ENCODE results near the gene DNAH17.

The DNAH17 gene

GRCh38 chr17:78571329-78571728 is 5.9 kb downstream of the DNAH17 start:
- no peak overlapping the region for H3K4me3 ChIP-seq (ENCODE audit: low read depth, low read length)
- no peaks in the 10 kb centered on the region; the same call in 1 of the 2 replicates for H3K27me3 ChIP-seq (ENCODE audit: control insufficient read depth, insufficient read depth, low read length)
- no peak overlapping the region for H3K27ac ChIP-seq (ENCODE audit: low read depth, low read length)
- no peaks in the 10 kb centered on the region for H3K9me3 ChIP-seq (ENCODE audit: control insufficient read depth, insufficient read depth, low read depth, low read length)
- no peak overlapping the region for H3K9ac ChIP-seq (ENCODE audit: low read length)
- no peaks in the 10 kb centered on the region for H3K36me3 ChIP-seq (ENCODE audit: control insufficient read depth, insufficient read depth, low read length)
- no peaks in the 10 kb centered on the region for H3K4me1 ChIP-seq (ENCODE audit: control insufficient read depth, insufficient read depth, low read length)

DNA sequence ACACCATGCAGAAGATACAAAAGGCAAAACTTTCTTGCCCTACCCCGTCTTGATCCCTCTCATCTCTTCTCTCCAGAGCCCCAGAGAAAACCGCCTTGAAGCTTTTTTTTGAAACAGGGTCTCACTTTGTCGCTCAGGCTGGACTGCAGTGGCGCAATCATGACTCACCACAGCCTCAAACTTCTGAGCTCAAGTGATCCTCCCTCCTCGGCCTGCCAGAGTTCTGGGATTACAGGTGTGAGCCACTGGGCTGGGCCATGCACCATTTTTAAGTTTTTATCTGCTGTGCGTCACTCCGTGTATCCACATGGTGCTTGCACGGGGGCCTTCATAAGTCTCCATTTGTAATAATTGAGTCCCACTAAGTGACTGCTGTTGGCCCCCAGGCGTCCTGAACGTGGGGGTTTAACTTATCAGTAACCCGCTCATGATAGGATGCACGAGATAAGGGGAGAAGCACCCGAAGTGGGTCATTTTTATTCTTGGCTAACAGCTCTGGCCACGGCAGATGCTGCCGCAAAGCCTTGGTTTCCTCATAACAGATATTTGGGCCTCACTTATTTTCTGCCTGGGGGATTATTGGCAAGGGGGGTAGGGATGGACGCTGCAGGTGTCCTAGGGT is 8.6 kb downstream of the DNAH17 start:
- Histone ChIP-seq H3K4me1 (ENCODE audit: control insufficient read depth, insufficient read depth, low read length) (no peaks in the 10 kb centered on the region), H3K27ac (ENCODE audit: low read depth, low read length) (no peak overlapping the region), H3K9ac (ENCODE audit: low read length) (no peak overlapping the region), H3K36me3 (ENCODE audit: control insufficient read depth, insufficient read depth, low read length) (no peaks in the 10 kb centered on the region), H3K27me3 (ENCODE audit: control insufficient read depth, insufficient read depth, low read length) (no peaks in the 10 kb centered on the region; the same call in 1 of the 2 replicates), H3K9me3 (ENCODE audit: control insufficient read depth, insufficient read depth, low read depth, low read length) (no peaks in the 10 kb centered on the region), H3K4me3 (ENCODE audit: low read depth, low read length) (no peak overlapping the region)

DNA sequence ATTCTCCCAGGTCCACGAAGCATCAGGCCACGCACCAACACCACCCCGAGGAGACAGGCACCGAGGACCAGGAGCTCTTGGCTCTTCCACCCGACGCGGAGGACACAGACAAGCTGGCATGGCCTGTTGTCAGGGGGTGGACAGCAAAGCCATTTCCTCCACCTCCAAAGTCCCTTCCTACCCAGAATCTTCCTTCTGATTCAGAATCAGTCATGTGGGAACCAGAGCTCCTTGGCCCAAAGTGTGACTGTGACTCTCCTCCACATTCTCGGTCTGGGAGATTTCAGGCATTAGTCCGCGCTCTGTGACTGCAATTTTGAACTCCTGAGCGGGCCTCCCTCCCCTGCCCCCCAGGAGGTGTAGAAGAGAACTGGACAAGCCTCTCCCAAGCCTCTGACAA is 9.2 kb downstream of the DNAH17 start:
- no peaks in the 10 kb centered on the region; the same call in 1 of the 2 replicates for H3K27me3 ChIP-seq (ENCODE audit: control insufficient read depth, insufficient read depth, low read length)
- H3K4me3 ChIP-seq (ENCODE audit: low read depth, low read length): no peak overlapping the region
- no peaks in the 10 kb centered on the region for H3K9me3 ChIP-seq (ENCODE audit: control insufficient read depth, insufficient read depth, low read depth, low read length)
- H3K4me1 ChIP-seq (ENCODE audit: control insufficient read depth, insufficient read depth, low read length): no peaks in the 10 kb centered on the region
- no peak overlapping the region for H3K9ac ChIP-seq (ENCODE audit: low read length)
- H3K27ac ChIP-seq (ENCODE audit: low read depth, low read length): no peak overlapping the region
- no peaks in the 10 kb centered on the region for H3K36me3 ChIP-seq (ENCODE audit: control insufficient read depth, insufficient read depth, low read length)

- Histone ChIP-seq H3K27me3 (ENCODE audit: control insufficient read depth, insufficient read depth, low read length) (no peaks in the 10 kb centered on the region; the same call in 1 of the 2 replicates), H3K9me3 (ENCODE audit: control insufficient read depth, insufficient read depth, low read depth, low read length) (no peaks in the 10 kb centered on the region), H3K4me1 (ENCODE audit: control insufficient read depth, insufficient read depth, low read length) (no peaks in the 10 kb centered on the region), H3K4me3 (ENCODE audit: low read depth, low read length) (no peak overlapping the region), H3K36me3 (ENCODE audit: control insufficient read depth, insufficient read depth, low read length) (no peaks in the 10 kb centered on the region), H3K27ac (ENCODE audit: low read depth, low read length) (no peak overlapping the region), H3K9ac (ENCODE audit: low read length) (no peak overlapping the region)
Measured at GRCh38 chr17:78566947-78567346, 10.2 kb downstream of the DNAH17 start.

DNA sequence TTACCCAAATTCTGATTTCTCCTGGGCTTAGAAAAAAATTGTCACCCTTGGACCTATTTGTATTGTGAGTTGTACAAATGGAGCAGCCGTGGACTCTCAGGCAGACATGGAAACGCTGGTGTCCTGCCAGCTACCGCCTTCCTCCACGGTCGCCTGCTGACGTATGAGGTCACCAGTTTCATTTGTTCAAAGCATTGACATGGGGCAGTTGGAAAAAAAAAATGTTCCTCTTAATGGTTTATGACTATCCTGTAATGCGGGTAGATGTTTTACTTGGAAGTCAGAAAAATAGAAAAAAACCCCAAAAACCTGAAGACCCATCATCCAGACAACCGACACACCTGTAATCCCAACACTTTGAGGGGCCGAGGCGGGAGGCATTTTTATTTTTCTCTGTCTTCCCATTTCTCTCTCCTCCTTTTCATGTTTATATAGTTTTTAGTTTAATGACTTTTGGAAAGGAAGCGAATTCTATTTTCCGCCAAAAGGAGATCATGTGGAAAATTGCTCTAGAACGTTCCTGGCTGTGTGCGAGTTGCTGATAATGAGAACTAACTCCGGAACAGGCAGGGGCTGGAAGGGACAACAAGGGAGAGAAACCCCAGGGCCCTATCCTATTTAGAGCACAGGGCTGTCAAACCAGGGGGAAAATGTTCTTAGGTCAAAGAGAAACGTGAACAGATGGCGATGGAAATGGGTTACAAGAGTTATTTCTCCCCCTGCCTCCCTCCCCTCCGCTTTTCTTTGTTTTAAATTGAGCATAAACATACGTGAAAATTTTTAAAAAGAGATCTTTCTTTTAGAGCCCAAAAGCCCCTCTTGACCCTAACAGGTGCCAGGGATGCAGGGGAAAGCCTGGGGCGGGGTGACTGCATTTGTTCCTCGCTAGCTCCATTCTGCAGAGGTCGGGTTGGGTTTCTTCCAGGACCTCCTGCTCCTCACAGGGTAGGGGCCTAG is 13.7 kb downstream of the DNAH17 start:
- H3K9me3 ChIP-seq (ENCODE audit: control insufficient read depth, insufficient read depth, low read depth, low read length): no peaks in the 10 kb centered on the region
- no peaks in the 10 kb centered on the region; the same call in 1 of the 2 replicates for H3K27me3 ChIP-seq (ENCODE audit: control insufficient read depth, insufficient read depth, low read length)
- no peaks in the 10 kb centered on the region for H3K36me3 ChIP-seq (ENCODE audit: control insufficient read depth, insufficient read depth, low read length)
- no peaks in the 10 kb centered on the region for H3K4me1 ChIP-seq (ENCODE audit: control insufficient read depth, insufficient read depth, low read length)
- no peak overlapping the region for H3K9ac ChIP-seq (ENCODE audit: low read length)
- H3K4me3 ChIP-seq (ENCODE audit: low read depth, low read length): no peak overlapping the region
- no peak overlapping the region for H3K27ac ChIP-seq (ENCODE audit: low read depth, low read length)

- Histone ChIP-seq H3K4me3 (ENCODE audit: low read depth, low read length) (no peak overlapping the region), H3K36me3 (ENCODE audit: control insufficient read depth, insufficient read depth, low read length) (no peaks in the 10 kb centered on the region), H3K27me3 (ENCODE audit: control insufficient read depth, insufficient read depth, low read length) (no peaks in the 10 kb centered on the region; the same call in 1 of the 2 replicates), H3K9ac (ENCODE audit: low read length) (no peak overlapping the region), H3K4me1 (ENCODE audit: control insufficient read depth, insufficient read depth, low read length) (no peaks in the 10 kb centered on the region), H3K27ac (ENCODE audit: low read depth, low read length) (no peak overlapping the region), H3K9me3 (ENCODE audit: control insufficient read depth, insufficient read depth, low read depth, low read length) (no peaks in the 10 kb centered on the region)
Measured at GRCh38 chr17:78562734-78563133, 14.5 kb downstream of the DNAH17 start.

DNA sequence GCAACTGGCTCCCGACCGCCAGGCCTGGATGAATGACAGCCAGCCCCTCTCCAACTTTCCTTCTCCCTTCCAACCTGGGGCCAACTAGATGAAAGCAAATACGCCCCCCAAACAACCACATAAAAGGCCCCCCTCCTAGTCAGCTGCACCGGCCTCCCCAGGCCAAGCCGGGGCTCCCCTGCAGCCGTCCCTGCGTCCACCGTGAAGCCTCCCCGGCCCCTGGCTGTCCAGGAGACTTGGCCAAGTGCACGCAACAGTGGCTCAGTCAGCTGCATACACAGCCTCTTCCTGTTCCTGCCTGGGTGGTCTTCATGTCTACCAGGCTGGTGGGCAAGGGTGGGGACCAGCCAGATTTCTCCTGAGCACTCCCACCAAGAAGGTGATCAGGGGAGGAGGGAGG is 16.0 kb downstream of the DNAH17 start:
- Histone ChIP-seq H3K4me1 (ENCODE audit: control insufficient read depth, insufficient read depth, low read length) (no peaks in the 10 kb centered on the region), H3K36me3 (ENCODE audit: control insufficient read depth, insufficient read depth, low read length) (no peaks in the 10 kb centered on the region), H3K9me3 (ENCODE audit: control insufficient read depth, insufficient read depth, low read depth, low read length) (no peaks in the 10 kb centered on the region), H3K27me3 (ENCODE audit: control insufficient read depth, insufficient read depth, low read length) (no peaks in the 10 kb centered on the region), H3K4me3 (ENCODE audit: low read depth, low read length) (no peak overlapping the region), H3K27ac (ENCODE audit: low read depth, low read length) (no peak overlapping the region), H3K9ac (ENCODE audit: low read length) (no peak overlapping the region)

DNA sequence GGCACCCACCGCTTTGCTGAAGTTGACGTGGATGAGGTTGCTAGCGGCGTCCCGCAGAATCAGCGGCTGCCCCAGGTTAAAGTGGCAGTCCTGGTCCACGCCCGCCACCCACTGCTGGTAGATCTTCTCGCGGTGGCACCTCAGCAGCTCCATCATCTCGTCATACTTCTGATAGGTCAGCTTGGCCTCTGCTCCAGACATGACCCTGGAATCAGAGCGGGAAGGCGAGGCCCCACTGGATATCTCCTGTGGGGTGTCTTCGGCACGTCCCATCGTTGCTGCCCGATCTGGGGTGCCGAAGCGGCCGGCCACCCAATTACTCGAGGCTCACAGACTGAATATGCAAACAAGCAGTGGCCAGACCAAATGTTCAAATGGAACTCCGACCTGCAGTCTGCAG is 16.5 kb downstream of the DNAH17 start:
- Histone ChIP-seq H3K9me3 (ENCODE audit: control insufficient read depth, insufficient read depth, low read depth, low read length) (no peaks in the 10 kb centered on the region), H3K27me3 (ENCODE audit: control insufficient read depth, insufficient read depth, low read length) (no peaks in the 10 kb centered on the region), H3K36me3 (ENCODE audit: control insufficient read depth, insufficient read depth, low read length) (no peaks in the 10 kb centered on the region), H3K4me1 (ENCODE audit: control insufficient read depth, insufficient read depth, low read length) (no peaks in the 10 kb centered on the region), H3K9ac (ENCODE audit: low read length) (no peak overlapping the region), H3K27ac (ENCODE audit: low read depth, low read length) (no peak overlapping the region), H3K4me3 (ENCODE audit: low read depth, low read length) (no peak overlapping the region)

DNA sequence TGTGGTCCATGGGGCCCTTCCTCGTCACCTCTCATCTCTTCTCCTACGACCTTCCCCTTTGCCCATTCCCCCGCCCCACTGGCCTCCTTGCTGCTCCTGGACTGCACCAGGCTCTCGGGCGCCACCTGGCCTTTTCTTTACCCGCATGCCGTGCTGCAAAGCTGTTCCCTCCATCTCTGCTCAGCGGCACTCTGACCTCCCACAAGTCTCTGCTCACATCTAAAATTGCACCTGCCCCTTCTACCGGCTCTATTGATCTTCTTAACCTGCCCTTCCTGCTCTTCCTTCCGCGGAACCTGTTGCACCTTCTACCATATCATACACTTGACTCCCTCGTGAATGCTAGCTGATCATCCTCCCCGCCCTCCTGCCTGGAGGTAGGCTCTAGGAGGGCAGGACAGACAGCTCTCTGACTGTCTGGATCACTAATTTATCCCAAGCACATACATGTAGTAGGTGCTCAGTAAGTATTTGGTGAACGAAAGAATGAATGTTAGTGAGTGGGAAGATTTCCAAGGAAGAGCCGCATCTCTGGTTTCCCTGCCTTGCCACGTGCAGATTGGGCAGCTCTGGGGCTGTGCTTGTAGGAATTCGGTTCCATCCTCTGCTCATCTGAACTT is 17.3 kb downstream of the DNAH17 start:
- H3K9me3 ChIP-seq (ENCODE audit: control insufficient read depth, insufficient read depth, low read depth, low read length): no peaks in the 10 kb centered on the region
- no peak overlapping the region for H3K27ac ChIP-seq (ENCODE audit: low read depth, low read length)
- no peaks in the 10 kb centered on the region for H3K27me3 ChIP-seq (ENCODE audit: control insufficient read depth, insufficient read depth, low read length)
- H3K4me1 ChIP-seq (ENCODE audit: control insufficient read depth, insufficient read depth, low read length): no peaks in the 10 kb centered on the region
- no peaks in the 10 kb centered on the region for H3K36me3 ChIP-seq (ENCODE audit: control insufficient read depth, insufficient read depth, low read length)
- no peak overlapping the region for H3K9ac ChIP-seq (ENCODE audit: low read length)
- no peak overlapping the region for H3K4me3 ChIP-seq (ENCODE audit: low read depth, low read length)

GRCh38 chr17:78558989-78559388 is 18.2 kb downstream of the DNAH17 start:
- Histone ChIP-seq H3K27me3 (ENCODE audit: control insufficient read depth, insufficient read depth, low read length) (no peaks in the 10 kb centered on the region), H3K9me3 (ENCODE audit: control insufficient read depth, insufficient read depth, low read depth, low read length) (no peaks in the 10 kb centered on the region), H3K36me3 (ENCODE audit: control insufficient read depth, insufficient read depth, low read length) (no peaks in the 10 kb centered on the region), H3K4me3 (ENCODE audit: low read depth, low read length) (no peak overlapping the region), H3K27ac (ENCODE audit: low read depth, low read length) (no peak overlapping the region), H3K4me1 (ENCODE audit: control insufficient read depth, insufficient read depth, low read length) (no peaks in the 10 kb centered on the region), H3K9ac (ENCODE audit: low read length) (no peak overlapping the region)

Measured in HUES6 (cell line).